Fibroblast of lung (primary cell): ENCODE results near the gene RNASE2. TPM values are rescaled to one million over a fixed set of nuclear protein-coding genes. Genes with fewer than 3 reads are reported as not detected.
"Not testable (repeated sequence)": the region's sequence is repeated elsewhere in the genome, so short reads cannot be mapped to it uniquely, and the experiment has no call there.

Experiments used
- DNase-seq, 2 donors: peaks; one replicate each; pipeline versions ENCODE4 v3.0.0 to v3.0.0-alpha.2; 2010; ENCODE audit warnings: low read depth in 2 of 2
- H2AFZ ChIP-seq: 2 replicates; pipeline ENCODE4 v1.5.1; 2012; ENCODE audit warnings: low read length, control low read depth, inconsistent platforms
- H3K27ac ChIP-seq: 2 replicates; pipeline ENCODE4 v1.5.1; 2011; ENCODE audit warnings: low read length, control low read depth; ENCODE audit not compliant: insufficient read depth
- H3K27me3 ChIP-seq: 2 replicates; pipeline ENCODE4 v1.5.1; 2011; ENCODE audit warnings: mild to moderate bottlenecking, low read length; ENCODE audit not compliant: control insufficient read depth, insufficient read depth
- H3K36me3 ChIP-seq: 2 replicates; pipeline ENCODE4 v1.5.1; 2011; ENCODE audit warnings: low read length; ENCODE audit not compliant: control insufficient read depth, insufficient read depth
- H3K4me1 ChIP-seq: 2 replicates; pipeline ENCODE4 v1.5.1; 2011; ENCODE audit warnings: low read length; ENCODE audit not compliant: control insufficient read depth, insufficient read depth; ENCODE audit errors: extremely low read depth
- H3K4me2 ChIP-seq: 2 replicates; pipeline ENCODE4 v1.5.1; 2011; ENCODE audit warnings: low read length, control low read depth; ENCODE audit not compliant: insufficient read depth; ENCODE audit errors: extremely low read depth
- H3K4me3 ChIP-seq, 4 experiments: fragments of 200-600 bp in 1 of 4; sonication (generic) in 1 of 4; replicated peaks in 1 of 4; 2 replicates each; pipeline ENCODE4 v1.5.1; 2011 to 2016; ENCODE audit warnings: low read length in 4 of 4, low read depth in 3 of 4, mild to moderate bottlenecking in 3 of 4, control low read depth in 2 of 4, inconsistent platforms in 1 of 4, mixed read lengths in 1 of 4; ENCODE audit not compliant: insufficient read depth in 1 of 4; ENCODE audit errors: control extremely low read depth in 1 of 4
- H3K79me2 ChIP-seq: 2 replicates; pipeline ENCODE4 v1.5.1; 2012; ENCODE audit warnings: mild to moderate bottlenecking, low read length, inconsistent platforms; ENCODE audit not compliant: control insufficient read depth, insufficient read depth
- H3K9ac ChIP-seq: 2 replicates; pipeline ENCODE4 v1.5.1; 2011; ENCODE audit warnings: mild to moderate bottlenecking, low read length, control low read depth; ENCODE audit not compliant: insufficient read depth
- H3K9me3 ChIP-seq: 2 replicates; pipeline ENCODE4 v1.5.1; 2012; ENCODE audit warnings: low read depth, low read length; ENCODE audit not compliant: control insufficient read depth, insufficient read depth
- H4K20me1 ChIP-seq: 2 replicates; pipeline ENCODE4 v1.5.1; 2011; ENCODE audit warnings: low read length; ENCODE audit not compliant: control insufficient read depth, insufficient read depth; ENCODE audit errors: extremely low read depth
- CTCF ChIP-seq, 2 donors: IDR thresholded peaks in 1 of 2; conservative IDR thresholded peaks in 1 of 2; 1 replicate in 1 of 2; 2 replicates in 1 of 2; pipeline ENCODE4 v1.5.1; 2011 to 2012; ENCODE audit warnings: low read length in 2 of 2, control low read depth in 1 of 2, inconsistent platforms in 1 of 2, low read depth in 1 of 2, mild to moderate bottlenecking in 1 of 2
- EZH2 ChIP-seq: IDR thresholded peaks from 2 replicates; pipeline ENCODE4 v1.5.1; 2012; ENCODE audit warnings: low read length, control low read depth, mild to moderate bottlenecking; ENCODE audit errors: missing control alignments
- polyA plus RNA-seq, 2 donors: library from polyadenylated mRNA; depleted of rRNA in 1 of 2; stranded (reverse) in 1 of 2; unstranded in 1 of 2; fragments of >200 nt; gene quantifications; 2 replicates each; pipeline ENCODE4 v1.2.1, GENCODE V29; 2011 to 2012; ENCODE audit warnings: missing spikeins in 1 of 2
- total RNA-seq: library from RNA; depleted of rRNA; stranded (reverse); fragments of >200 nt; gene quantifications from 2 replicates; pipeline ENCODE4 v1.2.1, GENCODE V29; 2014

The RNASE2 gene
- total and polyA plus RNA-seq, 2 donors (not counting 1 experiment from before 2014, with no cell fraction given) = not detected

DNA sequence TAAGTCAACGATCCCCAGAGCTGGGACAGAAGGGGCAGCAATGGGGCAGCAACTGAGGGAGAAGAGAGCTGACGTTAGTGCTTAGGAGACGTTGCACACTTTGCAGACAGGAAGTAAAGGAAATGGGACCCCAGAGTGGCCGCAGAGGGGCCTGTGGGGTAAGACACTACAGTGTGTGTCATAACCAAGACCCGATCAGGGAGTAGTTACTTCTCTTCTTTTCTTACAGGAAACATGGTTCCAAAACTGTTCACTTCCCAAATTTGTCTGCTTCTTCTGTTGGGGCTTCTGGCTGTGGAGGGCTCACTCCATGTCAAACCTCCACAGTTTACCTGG lies 219 bp downstream of the RNASE2 start:
- not testable (repeated sequence) for H3K4me1 ChIP-seq, H3K27ac ChIP-seq

DNA sequence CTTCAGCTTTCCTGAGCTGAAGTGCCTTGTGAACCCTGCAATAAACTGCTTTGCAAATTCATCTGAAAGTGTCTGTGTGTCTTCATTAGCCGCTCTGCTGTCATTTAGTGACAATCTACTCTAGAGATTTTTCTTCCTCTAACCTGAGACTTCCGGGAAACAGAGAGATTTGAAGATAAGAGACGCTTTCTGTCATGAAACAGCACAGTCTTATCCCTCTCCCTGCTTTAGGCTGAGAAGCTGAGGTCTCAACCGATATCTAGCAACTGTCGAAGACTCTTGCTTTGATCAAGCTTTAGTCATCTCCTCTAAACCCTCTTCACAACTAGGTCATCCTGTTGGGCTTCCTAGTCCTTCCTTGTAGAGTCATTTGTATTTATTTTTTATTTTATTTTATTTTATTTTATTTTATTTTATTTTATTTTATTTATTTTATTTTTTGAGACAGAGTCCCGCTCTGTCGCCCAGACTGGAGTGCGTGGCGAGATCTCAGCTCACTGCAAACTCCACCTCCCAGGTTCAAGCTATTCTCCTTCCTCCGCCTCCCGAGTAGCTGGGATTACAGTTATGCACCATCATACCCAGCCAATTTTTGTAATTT lies 1.2 kb downstream of the RNASE2 start:
- Histone ChIP-seq H3K27me3 (peaks cover 6% of the 10 kb centered on the region), H3K9me3 (no peaks in the 10 kb centered on the region), H3K27ac (no peak overlapping the region), H3K36me3 (no peaks in the 10 kb centered on the region), H4K20me1 (no peaks in the 10 kb centered on the region), H3K9ac (no peak overlapping the region), H3K4me2 (no peak overlapping the region), H2AFZ (no peak overlapping the region), H3K4me3 (no peak overlapping the region), H3K79me2 (no peaks in the 10 kb centered on the region), H3K4me1 (no peaks in the 10 kb centered on the region)
- no peak for TF ChIP-seq EZH2
- no peak for TF ChIP-seq CTCF (conservative IDR thresholded peaks at IDR 0.05 in 1 of 2, IDR thresholded peaks at IDR 0.05 in 1 of 2; ENCODE audit: low read depth in 1 of 2, low read length in 2 of 2)
- DNase-seq = no peak

More for the DNA sequence above, 219 bp downstream of the RNASE2 start:
- H3K4me3 ChIP-seq, H2AFZ ChIP-seq, H3K4me2 ChIP-seq, H3K79me2 ChIP-seq, DNase-seq, H3K9ac ChIP-seq, H4K20me1 ChIP-seq, H3K27me3 ChIP-seq, H3K36me3 ChIP-seq, H3K9me3 ChIP-seq: not testable (repeated sequence)

- DNase-seq, H3K79me2 ChIP-seq, H3K4me1 ChIP-seq: not testable (repeated sequence)
Observed at GRCh38 chr14:20958946-20959345, 3.7 kb downstream of the RNASE2 start.

DNA sequence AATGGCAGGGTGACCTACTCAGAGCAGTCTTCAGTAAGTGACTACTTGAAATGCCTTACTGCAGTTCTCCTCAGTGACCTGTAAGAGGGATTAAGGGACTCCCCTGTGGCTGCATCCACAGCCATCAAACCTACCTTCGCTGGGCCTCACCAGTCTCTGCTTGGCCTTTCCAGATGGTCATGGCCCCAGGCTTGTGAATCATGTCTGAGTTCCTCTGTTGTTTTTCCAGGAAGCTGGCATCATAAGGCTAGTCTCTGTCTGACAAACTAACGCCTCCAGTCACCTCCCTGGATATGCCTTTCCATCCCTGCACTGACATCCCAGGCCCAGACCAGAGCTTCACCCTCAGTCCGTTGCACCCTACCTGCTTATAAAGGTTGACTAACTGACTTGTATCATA lies 14.0 kb downstream of the RNASE2 start:
- no peaks in the 10 kb centered on the region for H3K9me3 ChIP-seq
- H3K36me3 ChIP-seq = no peaks in the 10 kb centered on the region
- H2AFZ ChIP-seq = no peak overlapping the region
- no peak overlapping the region for H3K9ac ChIP-seq
- H4K20me1 ChIP-seq = no peaks in the 10 kb centered on the region
- no peak overlapping the region for H3K4me3 ChIP-seq
- DNase-seq = no peak
- TF ChIP-seq CTCF (conservative IDR thresholded peaks at IDR 0.05 in 1 of 2, IDR thresholded peaks at IDR 0.05 in 1 of 2; ENCODE audit: low read depth in 1 of 2, low read length in 2 of 2) (no peak), EZH2 (no peak)
- H3K4me2 ChIP-seq = no peak overlapping the region
- no peaks in the 10 kb centered on the region for H3K79me2 ChIP-seq
- no peak overlapping the region for H3K27ac ChIP-seq
- peaks cover 11% of the 10 kb centered on the region for H3K27me3 ChIP-seq
- peaks cover 2% of the 10 kb centered on the region for H3K4me1 ChIP-seq

More at GRCh38 chr14:20958946-20959345, 3.7 kb downstream of the RNASE2 start:
- H2AFZ ChIP-seq, H4K20me1 ChIP-seq, H3K4me3 ChIP-seq, H3K27ac ChIP-seq, H3K27me3 ChIP-seq, H3K36me3 ChIP-seq, H3K9me3 ChIP-seq, H3K9ac ChIP-seq, H3K4me2 ChIP-seq: not testable (repeated sequence)
